Measurements from ENCODE around the gene AHCYL1.

- TF ChIP-seq EZH2phosphoT487 (IDR thresholded peaks at IDR 0.05; ENCODE audit: insufficient read depth, low read depth) (no peak), EZH2 (IDR thresholded peaks at IDR 0.05; ENCODE audit: insufficient read depth, poor library complexity, severe bottlenecking) (no peak)
Measured at GRCh38 chr1:110063781-110064180, 79.2 kb downstream of the AHCYL1 start.
